ENCODE measurements around the gene ZDHHC5. TPM values are rescaled to one million over a fixed set of nuclear protein-coding genes. Genes with fewer than 3 reads are reported as not detected.

Gene ZDHHC5
- total and polyA plus RNA-seq, 2 donors, result 17.4 to 21.0 TPM

GRCh38 chr11:57656885-57657193 lies 11.1 kb upstream of the ZDHHC5 start:
- Histone ChIP-seq H3K4me1 (ENCODE audit: control insufficient read depth in 2 of 2, insufficient read depth in 2 of 2, low read length in 2 of 2) (peaks cover 7 to 16% of the 10 kb centered on the region in 2 donors), H3K27ac (ENCODE audit: low read depth in 1 of 2, low read length in 1 of 2) (peak overlapping the region; percentile 72 to 77), H3K27me3 (ENCODE audit: control insufficient read depth in 2 of 2, insufficient read depth in 1 of 2, low read length in 1 of 2) (no peaks in the 10 kb centered on the region), H3K9me3 (ENCODE audit: control insufficient read depth in 2 of 2, insufficient read depth in 1 of 2, low read length in 1 of 2) (no peaks in the 10 kb centered on the region), H3K4me3 (ENCODE audit: low read length in 2 of 2) (peak overlapping the region; percentile 70 to 88), H3K36me3 (ENCODE audit: control insufficient read depth in 2 of 2, insufficient read depth in 2 of 2, low read length in 1 of 2) (peaks cover 22% of the 10 kb centered on the region in 2 donors)
- 32% methylated on average over 5 of the region's 5 CpGs for WGBS
- no peak for DNase-seq (ENCODE audit: low read depth in 6 of 9, low spot score in 9 of 9)

- no peaks in the 10 kb centered on the region for H3K9me3 ChIP-seq (ENCODE audit: control insufficient read depth in 2 of 2, insufficient read depth in 1 of 2, low read length in 1 of 2)
- peaks cover 27% of the 10 kb centered on the region in 2 donors for H3K36me3 ChIP-seq (ENCODE audit: control insufficient read depth in 2 of 2, insufficient read depth in 2 of 2, low read length in 1 of 2)
- H3K27ac ChIP-seq (ENCODE audit: low read depth in 1 of 2, low read length in 1 of 2), result peak within 1 kb of the TSS; percentile 77 to 79
- no peaks in the 10 kb centered on the region for H3K27me3 ChIP-seq (ENCODE audit: control insufficient read depth in 2 of 2, insufficient read depth in 1 of 2, low read length in 1 of 2)
- peak; percentile 97 to 100 (median 99) for DNase-seq (ENCODE audit: low read depth in 6 of 9, low spot score in 9 of 9)
- H3K4me1 ChIP-seq (ENCODE audit: control insufficient read depth in 2 of 2, insufficient read depth in 2 of 2, low read length in 2 of 2), result peaks cover 7 to 16% of the 10 kb centered on the region in 2 donors
- WGBS, result under 1% methylated on average over 45 of the region's 45 CpGs
- H3K4me3 ChIP-seq (ENCODE audit: low read length in 2 of 2), result peak within 1 kb of the TSS; percentile 70 to 88
Measured at GRCh38 chr11:57657194-57658022, 10.5 kb upstream of the ZDHHC5 start, which contains the start of gene CLP1. TSS of gene CLP1 (plus strand) at chr11:57657762. CDS start at chr11:57659477, 1,715 bp downstream.

- H3K4me1 ChIP-seq (ENCODE audit: control insufficient read depth in 2 of 2, insufficient read depth in 2 of 2, low read length in 2 of 2), result peaks cover 7 to 16% of the 10 kb centered on the region in 2 donors
- peak overlapping the region; percentile 61 to 79 for H3K27ac ChIP-seq (ENCODE audit: low read depth in 1 of 2, low read length in 1 of 2)
- H3K36me3 ChIP-seq (ENCODE audit: control insufficient read depth in 2 of 2, insufficient read depth in 2 of 2, low read length in 1 of 2), result peaks cover 31 to 33% of the 10 kb centered on the region in 2 donors
- no peaks in the 10 kb centered on the region for H3K9me3 ChIP-seq (ENCODE audit: control insufficient read depth in 2 of 2, insufficient read depth in 1 of 2, low read length in 1 of 2)
- peak overlapping the region; percentile 70 to 88 for H3K4me3 ChIP-seq (ENCODE audit: low read length in 2 of 2)
- DNase-seq (ENCODE audit: low read depth in 6 of 9, low spot score in 9 of 9), result no peak
- H3K27me3 ChIP-seq (ENCODE audit: control insufficient read depth in 2 of 2, insufficient read depth in 1 of 2, low read length in 1 of 2), result no peaks in the 10 kb centered on the region
- WGBS, result under 1% methylated on average over 8 of the region's 8 CpGs
Measured at GRCh38 chr11:57658023-57658361, 9.9 kb upstream of the ZDHHC5 start.

GRCh38 chr11:57659669-57660068 lies 8.2 kb upstream of the ZDHHC5 start:
- Histone ChIP-seq H3K27ac (ENCODE audit: low read depth in 1 of 2, low read length in 1 of 2) (no peak overlapping the region), H3K27me3 (ENCODE audit: control insufficient read depth in 2 of 2, insufficient read depth in 1 of 2, low read length in 1 of 2) (no peaks in the 10 kb centered on the region), H3K4me3 (ENCODE audit: low read length in 2 of 2) (no peak overlapping the region), H3K9me3 (ENCODE audit: control insufficient read depth in 2 of 2, insufficient read depth in 1 of 2, low read length in 1 of 2) (no peaks in the 10 kb centered on the region), H3K36me3 (ENCODE audit: control insufficient read depth in 2 of 2, insufficient read depth in 2 of 2, low read length in 1 of 2) (peaks cover 31 to 33% of the 10 kb centered on the region in 2 donors), H3K4me1 (ENCODE audit: control insufficient read depth in 2 of 2, insufficient read depth in 2 of 2, low read length in 2 of 2) (peaks cover 7 to 16% of the 10 kb centered on the region in 2 donors)
- 97% methylated on average over 14 of the region's 14 CpGs for WGBS
- no peak for DNase-seq (ENCODE audit: low read depth in 6 of 9, low spot score in 9 of 9)

GRCh38 chr11:57662893-57663292 lies 5.0 kb upstream of the ZDHHC5 start:
- H3K4me1 ChIP-seq (ENCODE audit: control insufficient read depth in 2 of 2, insufficient read depth in 2 of 2, low read length in 2 of 2), result peaks cover 3 to 13% of the 10 kb centered on the region in 2 donors

GRCh38 chr11:57663975-57664374 lies 3.9 kb upstream of the ZDHHC5 start:
- no peaks in the 10 kb centered on the region for H3K9me3 ChIP-seq (ENCODE audit: control insufficient read depth in 2 of 2, insufficient read depth in 1 of 2, low read length in 1 of 2)

More at GRCh38 chr11:57662893-57663292, 5.0 kb upstream of the ZDHHC5 start:
- no peak for DNase-seq (ENCODE audit: low read depth in 6 of 9, low spot score in 9 of 9)
- H3K4me3 ChIP-seq (ENCODE audit: low read length in 2 of 2), result no peak overlapping the region
- H3K36me3 ChIP-seq (ENCODE audit: control insufficient read depth in 2 of 2, insufficient read depth in 2 of 2, low read length in 1 of 2), result peaks cover 31 to 33% of the 10 kb centered on the region in 2 donors
- H3K9me3 ChIP-seq (ENCODE audit: control insufficient read depth in 2 of 2, insufficient read depth in 1 of 2, low read length in 1 of 2), result no peaks in the 10 kb centered on the region
- H3K27ac ChIP-seq (ENCODE audit: low read depth in 1 of 2, low read length in 1 of 2), result no peak overlapping the region
- H3K27me3 ChIP-seq (ENCODE audit: control insufficient read depth in 2 of 2, insufficient read depth in 1 of 2, low read length in 1 of 2), result no peaks in the 10 kb centered on the region
- WGBS, result 82% methylated on average over 4 of the region's 4 CpGs

GRCh38 chr11:57667117-57667735 lies 688 bp upstream of the ZDHHC5 start:
- Histone ChIP-seq H3K27ac (ENCODE audit: low read depth in 1 of 2, low read length in 1 of 2) (peak overlapping the region; percentile 98 to 99), H3K4me1 (ENCODE audit: control insufficient read depth in 2 of 2, insufficient read depth in 2 of 2, low read length in 2 of 2) (peaks cover 4 to 10% of the 10 kb centered on the region in 2 donors), H3K4me3 (ENCODE audit: low read length in 2 of 2) (peak overlapping the region; percentile 88 to 97), H3K36me3 (ENCODE audit: control insufficient read depth in 2 of 2, insufficient read depth in 2 of 2, low read length in 1 of 2) (peaks cover 9 to 15% of the 10 kb centered on the region in 2 donors), H3K27me3 (ENCODE audit: control insufficient read depth in 2 of 2, insufficient read depth in 1 of 2, low read length in 1 of 2) (no peaks in the 10 kb centered on the region), H3K9me3 (ENCODE audit: control insufficient read depth in 2 of 2, insufficient read depth in 1 of 2, low read length in 1 of 2) (no peaks in the 10 kb centered on the region)
- WGBS, result under 1% methylated on average over 29 of the region's 29 CpGs
- peak in 8 of 9 donors; percentile 69 to 100 (median 96) for DNase-seq (ENCODE audit: low read depth in 6 of 9, low spot score in 9 of 9)

More at GRCh38 chr11:57663975-57664374, 3.9 kb upstream of the ZDHHC5 start:
- Histone ChIP-seq H3K4me3 (ENCODE audit: low read length in 2 of 2) (no peak overlapping the region), H3K4me1 (ENCODE audit: control insufficient read depth in 2 of 2, insufficient read depth in 2 of 2, low read length in 2 of 2) (peaks cover 0 to 5% of the 10 kb centered on the region in 2 donors), H3K27ac (ENCODE audit: low read depth in 1 of 2, low read length in 1 of 2) (no peak overlapping the region), H3K36me3 (ENCODE audit: control insufficient read depth in 2 of 2, insufficient read depth in 2 of 2, low read length in 1 of 2) (peaks cover 31 to 33% of the 10 kb centered on the region in 2 donors), H3K27me3 (ENCODE audit: control insufficient read depth in 2 of 2, insufficient read depth in 1 of 2, low read length in 1 of 2) (no peaks in the 10 kb centered on the region)
- no peak for DNase-seq (ENCODE audit: low read depth in 6 of 9, low spot score in 9 of 9)
- WGBS, result 92% methylated on average over 9 of the region's 9 CpGs

GRCh38 chr11:57668434-57668782 lies 494 bp downstream of the ZDHHC5 start:
- under 1% methylated on average over 31 of the region's 31 CpGs for WGBS
- Histone ChIP-seq H3K36me3 (ENCODE audit: control insufficient read depth in 2 of 2, insufficient read depth in 2 of 2, low read length in 1 of 2) (peaks cover 13 to 21% of the 10 kb centered on the region in 2 donors), H3K27me3 (ENCODE audit: control insufficient read depth in 2 of 2, insufficient read depth in 1 of 2, low read length in 1 of 2) (no peaks in the 10 kb centered on the region), H3K4me1 (ENCODE audit: control insufficient read depth in 2 of 2, insufficient read depth in 2 of 2, low read length in 2 of 2) (peaks cover 4 to 10% of the 10 kb centered on the region in 2 donors), H3K4me3 (ENCODE audit: low read length in 2 of 2) (peak overlapping the region; percentile 88 to 97), H3K27ac (ENCODE audit: low read depth in 1 of 2, low read length in 1 of 2) (peak overlapping the region; percentile 98 to 99), H3K9me3 (ENCODE audit: control insufficient read depth in 2 of 2, insufficient read depth in 1 of 2, low read length in 1 of 2) (no peaks in the 10 kb centered on the region)
- peak in 2 of 9 donors; percentile 29 to 51 for DNase-seq (ENCODE audit: low read depth in 6 of 9, low spot score in 9 of 9)

- H3K36me3 ChIP-seq (ENCODE audit: control insufficient read depth in 2 of 2, insufficient read depth in 2 of 2, low read length in 1 of 2), result peaks cover 29 to 60% of the 10 kb centered on the region in 2 donors
Measured at GRCh38 chr11:57674251-57674650, 6.3 kb downstream of the ZDHHC5 start.

More at GRCh38 chr11:57674251-57674650, 6.3 kb downstream of the ZDHHC5 start:
- Histone ChIP-seq H3K4me3 (ENCODE audit: low read length in 2 of 2) (no peak overlapping the region), H3K4me1 (ENCODE audit: control insufficient read depth in 2 of 2, insufficient read depth in 2 of 2, low read length in 2 of 2) (peaks cover 4% of the 10 kb centered on the region in 2 donors), H3K27ac (ENCODE audit: low read depth in 1 of 2, low read length in 1 of 2) (no peak overlapping the region), H3K9me3 (ENCODE audit: control insufficient read depth in 2 of 2, insufficient read depth in 1 of 2, low read length in 1 of 2) (no peaks in the 10 kb centered on the region), H3K27me3 (ENCODE audit: control insufficient read depth in 2 of 2, insufficient read depth in 1 of 2, low read length in 1 of 2) (no peaks in the 10 kb centered on the region)
- no peak for DNase-seq (ENCODE audit: low read depth in 6 of 9, low spot score in 9 of 9)

Measured in thymus (tissue), 11 donors.